Lung microvascular endothelial cell (primary cell): Measurements from ENCODE around the gene DCAF10. TPM values are rescaled to one million over a fixed set of nuclear protein-coding genes. Genes with fewer than 3 reads are reported as not detected.
A peak's percentile ranks its signal among the peaks of the same experiment; 100 is the strongest.
"Not testable (repeated sequence)": the region's sequence is repeated elsewhere in the genome, so short reads cannot be mapped to it uniquely, and the experiment has no call there.

Experiments used
- DNase-seq, 2 donors: peaks; one replicate each; pipeline versions ENCODE4 v3.0.0 to v3.0.0-alpha.2; 2010; ENCODE audit warnings: low read depth in 2 of 2
- total RNA-seq: library from RNA; depleted of rRNA; stranded (reverse); fragments of >200 nt; gene quantifications from 2 replicates; pipeline ENCODE4 v1.2.1, GENCODE V29; 2014

The DCAF10 gene
- total RNA-seq, 1 donor from 2014 or later: 12.1 TPM

- no peak for DNase-seq
Measured at GRCh38 chr9:37792122-37792521, 8.5 kb upstream of the DCAF10 start.

DNA sequence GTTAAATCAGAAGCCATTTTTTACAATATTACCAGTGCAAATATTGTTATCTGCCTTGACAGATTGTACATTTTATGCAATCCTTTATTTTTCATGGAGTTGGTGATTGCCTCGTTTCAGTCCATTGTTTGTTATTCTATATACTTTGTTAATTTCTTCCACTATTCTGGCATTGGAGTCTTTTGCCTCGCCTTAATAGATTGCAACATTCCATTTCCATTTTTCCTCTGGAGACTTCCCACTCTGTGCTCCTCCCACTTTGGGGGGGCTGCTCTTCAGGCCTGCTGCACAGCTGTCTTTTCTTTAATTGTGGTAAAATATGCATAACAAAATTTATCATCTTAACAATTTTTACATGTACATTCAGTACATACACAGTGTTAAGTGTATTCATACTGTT is 4.4 kb upstream of the DCAF10 start:
- no peak for DNase-seq

GRCh38 chr9:37798677-37799076 is 1.9 kb upstream of the DCAF10 start:
- no peak for DNase-seq

DNA sequence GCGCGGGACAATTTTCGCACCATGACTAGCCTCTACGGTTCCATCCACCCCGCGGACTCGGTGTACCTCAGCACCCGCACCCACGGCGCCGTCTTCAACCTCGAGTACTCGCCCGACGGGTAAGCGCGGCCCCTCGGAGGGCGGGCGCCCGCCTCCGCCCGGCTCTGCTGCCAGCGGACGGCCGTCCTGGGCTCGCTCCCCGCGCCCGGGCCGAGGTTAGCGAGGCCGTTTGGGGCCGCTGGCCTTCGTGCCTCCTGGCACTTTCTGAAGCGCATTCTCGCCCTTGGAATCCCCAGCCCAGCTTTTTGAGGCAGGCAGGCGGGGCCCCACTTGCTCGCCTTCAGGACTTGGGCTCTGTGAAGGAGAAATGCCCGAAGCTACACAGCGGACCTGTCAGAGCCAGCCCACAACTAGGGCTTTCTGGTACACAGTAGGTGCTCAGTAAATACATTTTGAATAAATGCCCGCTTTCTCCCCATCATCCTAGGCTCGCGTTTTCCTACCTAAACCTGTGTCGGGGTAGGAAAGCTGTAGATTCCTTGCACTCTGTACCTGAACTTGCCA is 772 bp downstream of the DCAF10 start:
- DNase-seq: peak in 1 of 2 donors; percentile 53

DNA sequence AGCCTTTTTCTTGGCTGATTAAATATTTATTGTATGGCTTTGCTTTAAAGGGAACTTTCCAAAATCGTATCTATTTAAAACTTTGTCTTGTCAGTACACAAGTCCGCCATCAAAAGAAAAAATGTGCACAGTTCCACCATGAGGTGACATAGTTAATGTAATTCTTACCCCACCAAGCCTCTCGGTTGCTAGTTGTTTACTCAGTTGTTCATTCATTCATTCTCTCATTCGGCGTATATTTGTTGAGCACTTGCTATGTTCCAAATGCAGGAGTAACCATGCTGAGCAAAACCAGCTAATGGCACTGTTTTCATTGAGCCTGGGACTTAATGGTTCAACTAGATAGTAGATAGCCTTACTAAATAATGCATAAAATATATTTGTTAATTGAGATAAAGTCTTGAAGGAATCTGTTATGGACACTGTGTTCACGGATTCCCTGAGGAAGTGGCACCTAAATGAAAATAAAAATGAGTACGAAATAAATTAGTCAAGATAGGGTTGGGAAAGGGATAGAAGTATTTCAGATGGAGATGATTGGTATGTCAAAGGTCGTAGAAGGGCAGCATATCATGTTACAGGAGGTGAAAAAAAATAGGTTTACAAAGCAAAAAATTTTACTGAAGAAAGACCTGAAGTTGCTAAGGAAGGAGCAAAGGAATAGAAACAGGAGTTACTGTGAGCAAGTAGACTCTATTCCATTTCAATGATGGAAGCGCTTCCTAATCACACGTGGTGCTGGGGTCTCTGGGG is 1.5 kb downstream of the DCAF10 start:
- DNase-seq: no peak

- DNase-seq: no peak
Measured at GRCh38 chr9:37806271-37806670, 5.7 kb downstream of the DCAF10 start.

GRCh38 chr9:37809676-37810075 is 9.1 kb downstream of the DCAF10 start:
- DNase-seq: not testable (repeated sequence)

- DNase-seq: no peak
Measured at GRCh38 chr9:37811906-37812476, 11.4 kb downstream of the DCAF10 start.

GRCh38 chr9:37812773-37813379 is 12.3 kb downstream of the DCAF10 start:
- DNase-seq: no peak

GRCh38 chr9:37818849-37819248 is 18.3 kb downstream of the DCAF10 start:
- no peak for DNase-seq

DNA sequence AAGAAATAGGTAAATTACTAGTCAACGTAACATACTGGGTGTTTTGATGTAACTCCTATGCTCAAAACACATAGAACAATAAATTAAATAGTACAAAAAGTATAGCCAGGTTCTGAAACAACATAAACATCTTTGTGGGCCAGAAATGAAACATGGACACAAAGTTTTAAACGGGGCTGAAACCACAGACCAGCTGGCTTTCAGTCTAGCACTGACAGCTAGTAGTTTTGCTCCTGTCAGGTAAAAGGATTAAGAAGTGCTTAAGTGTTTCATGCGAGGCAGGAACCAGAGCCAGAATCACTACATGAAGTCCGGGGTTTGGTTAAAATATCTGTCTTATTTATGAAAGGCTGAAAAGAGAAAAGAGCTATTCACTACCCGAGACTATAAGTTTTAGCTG is 19.5 kb downstream of the DCAF10 start:
- no peak for DNase-seq

DNA sequence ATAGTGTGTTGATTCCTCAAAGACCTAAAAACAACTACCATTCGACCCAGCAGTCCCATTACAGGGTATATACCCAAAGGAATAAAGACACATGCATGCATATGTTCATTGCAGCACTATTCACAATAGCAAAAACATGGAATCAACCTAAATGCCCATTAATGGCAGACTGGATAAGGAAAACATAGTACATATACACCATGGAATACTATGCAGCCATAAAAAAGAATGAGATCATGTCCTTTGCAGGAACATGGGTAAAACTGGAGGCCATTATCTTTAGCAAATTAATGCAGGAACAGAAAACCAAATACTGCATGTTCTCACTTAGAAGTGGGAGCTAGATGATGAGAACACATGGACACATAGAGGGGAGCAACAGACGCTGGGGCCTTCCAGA is 24.6 kb downstream of the DCAF10 start:
- DNase-seq: not testable (repeated sequence)

DNA sequence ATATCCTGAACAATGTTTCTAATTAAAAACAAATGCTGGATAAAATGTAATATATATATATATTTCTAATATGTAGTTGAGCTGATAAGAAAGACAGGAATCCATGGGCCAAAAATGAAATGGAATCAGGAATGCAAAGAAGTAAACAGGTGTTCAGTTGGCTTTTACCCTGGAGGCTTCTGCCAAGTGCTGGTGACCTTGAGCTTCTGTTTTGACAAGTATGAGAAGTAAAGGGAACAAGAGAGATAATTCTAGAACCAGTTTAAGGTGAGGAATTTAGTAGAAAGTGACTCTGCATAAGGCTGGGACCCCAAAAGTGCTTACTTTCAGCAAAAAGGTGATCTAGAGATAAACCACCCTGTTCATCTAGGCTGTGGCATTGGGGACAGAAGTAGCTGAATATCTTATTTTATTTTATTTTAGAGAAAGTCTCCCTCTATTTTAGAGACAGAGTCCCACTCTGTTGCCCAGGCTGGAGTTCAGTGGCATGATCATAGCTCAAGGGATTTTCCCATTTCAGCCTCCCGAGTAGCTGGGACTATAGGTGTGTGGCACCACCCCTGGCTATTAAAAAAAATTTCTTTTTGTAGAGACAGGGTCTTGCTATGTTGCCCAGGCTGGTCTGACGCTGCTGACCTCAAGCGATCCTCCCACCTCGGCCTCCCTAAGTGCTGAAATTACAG is 27.0 kb downstream of the DCAF10 start:
- no peak for DNase-seq

GRCh38 chr9:37835821-37836220 is 35.2 kb downstream of the DCAF10 start:
- no peak for DNase-seq

DNA sequence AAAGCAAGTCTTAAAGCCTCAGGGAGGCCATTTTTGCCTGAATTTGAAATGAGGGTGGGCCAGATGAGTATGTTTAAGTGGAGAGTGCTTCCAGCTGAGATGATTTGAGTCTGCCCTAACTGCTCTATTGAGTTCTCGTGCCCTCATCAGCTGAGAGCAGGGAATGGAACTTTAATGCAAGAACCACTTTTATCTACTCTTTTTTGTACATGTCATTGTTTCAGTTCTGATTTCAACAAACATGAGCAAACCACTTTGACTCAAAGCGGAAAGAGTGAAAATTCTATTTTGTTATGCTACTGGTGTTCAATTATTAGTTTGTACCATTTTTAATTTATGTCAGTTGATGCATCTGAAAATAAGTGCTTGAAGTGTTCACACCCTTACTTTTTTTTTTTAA is 35.8 kb downstream of the DCAF10 start:
- DNase-seq: no peak

DNA sequence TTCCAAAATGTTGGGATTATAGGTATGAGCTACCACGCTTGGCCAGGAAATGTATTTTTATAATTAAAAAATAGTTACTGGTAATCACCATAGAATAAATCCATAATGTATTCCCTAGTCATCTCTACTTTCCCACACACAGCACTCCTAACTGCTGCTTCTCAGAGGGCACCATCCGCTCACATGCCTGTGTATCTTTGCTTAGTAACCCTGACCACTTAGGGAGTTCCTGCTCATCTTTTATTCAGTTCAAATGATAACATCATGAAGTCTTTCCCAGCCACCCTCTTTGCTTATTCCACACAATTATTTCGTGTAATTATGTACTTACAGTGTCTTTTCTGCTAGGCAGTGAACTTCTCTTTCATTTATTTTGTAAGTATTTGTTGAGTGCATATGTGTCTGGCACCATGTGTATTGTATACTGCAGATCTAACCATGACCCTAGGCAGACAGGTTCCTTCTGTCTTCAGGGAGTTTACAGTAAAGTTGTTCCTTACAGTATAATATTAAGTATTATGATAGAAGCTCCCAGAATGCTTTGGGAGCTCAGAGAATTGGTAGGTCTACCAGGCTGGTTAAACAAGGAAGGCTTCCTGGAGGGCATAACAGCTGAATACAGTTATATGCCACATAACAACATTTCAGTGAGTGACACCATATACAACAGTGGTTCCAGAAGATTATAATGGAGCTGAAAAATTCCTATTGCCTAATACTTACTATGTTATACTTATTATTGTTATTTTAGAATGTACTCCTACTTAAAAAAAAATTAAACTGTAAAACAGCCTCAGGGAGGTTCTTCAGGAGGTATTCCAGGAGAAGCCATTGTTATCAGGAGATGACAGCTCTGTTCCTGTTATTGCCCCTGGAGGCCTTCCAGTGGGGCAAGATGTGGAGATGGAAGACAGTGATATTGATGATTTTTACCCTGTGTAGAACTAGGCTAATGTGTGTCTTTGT is 39.2 kb downstream of the DCAF10 start:
- DNase-seq: peak in 1 of 2 donors; percentile 20

DNA sequence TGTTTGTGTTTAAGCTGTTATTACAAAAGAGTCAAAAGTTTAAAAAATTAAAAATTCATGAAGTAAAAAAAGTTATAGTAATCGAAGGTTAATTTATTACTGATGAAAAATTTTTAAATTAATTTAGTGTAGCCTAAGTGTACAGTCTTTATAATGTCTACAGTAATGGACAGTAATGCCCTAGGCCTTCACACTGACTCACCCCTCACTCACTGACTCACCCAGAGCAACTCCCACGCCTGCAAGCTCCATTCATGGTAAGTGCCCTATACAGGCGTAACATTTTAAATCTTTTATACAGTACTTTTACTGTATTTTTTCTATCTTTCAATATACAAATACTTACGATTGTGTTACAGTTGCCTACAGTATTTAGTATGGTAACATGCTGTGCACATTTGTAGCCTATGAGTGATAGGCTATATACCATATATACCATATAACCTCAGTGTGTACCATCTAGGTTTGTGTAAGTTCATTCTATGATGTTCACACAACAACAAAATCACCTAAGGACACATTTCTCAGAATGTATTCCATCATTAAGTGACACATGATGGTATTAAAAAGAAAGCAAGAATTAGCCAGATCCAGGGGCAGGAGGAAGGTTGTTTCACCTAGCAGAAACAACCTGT is 40.1 kb downstream of the DCAF10 start:
- peak; percentile 18 to 75 for DNase-seq

GRCh38 chr9:37852222-37852621 is 51.6 kb downstream of the DCAF10 start:
- DNase-seq: no peak

DNA sequence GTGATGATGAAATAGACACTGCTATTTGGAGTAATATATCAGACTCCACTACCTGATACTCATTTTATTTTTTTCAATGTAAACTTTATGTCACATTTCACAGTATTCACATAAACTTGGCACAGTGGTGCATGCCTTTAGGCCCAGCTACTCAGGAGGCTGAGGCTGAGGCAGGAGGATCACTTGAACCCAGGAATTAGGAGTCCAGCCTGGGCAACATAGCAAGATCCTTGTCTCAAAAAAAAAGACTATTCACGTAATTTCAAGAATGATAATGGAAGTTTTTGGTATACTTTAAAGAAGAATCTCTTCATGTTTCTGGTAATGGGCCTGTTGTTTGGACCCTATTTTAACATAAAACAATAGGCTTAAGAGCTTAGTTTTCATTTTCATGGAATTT is 56.0 kb downstream of the DCAF10 start:
- no peak for DNase-seq

DNA sequence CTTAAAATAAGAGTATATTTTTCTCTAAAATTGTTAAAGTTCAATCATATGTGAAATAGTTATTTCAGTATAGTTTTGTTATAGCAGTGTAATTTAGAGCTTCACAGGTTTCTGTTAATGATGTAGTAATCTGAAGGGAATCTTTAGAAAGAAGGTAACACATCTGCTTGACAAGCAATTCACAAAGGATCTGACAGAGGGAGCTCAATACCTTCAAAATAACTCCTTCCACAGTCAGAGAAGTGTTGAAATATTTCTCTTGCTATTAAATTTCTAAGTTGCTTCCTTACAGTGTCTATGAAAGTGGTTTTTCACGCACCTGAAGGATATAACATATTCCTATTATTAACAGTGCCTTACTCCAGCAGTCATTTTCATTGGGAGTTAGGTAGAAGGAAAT is 58.4 kb downstream of the DCAF10 start:
- DNase-seq: peak; percentile 7 to 12
